GM18867 (cell line): ENCODE results near the gene DNAAF3.
"Not testable (repeated sequence)": the region's sequence is repeated elsewhere in the genome, so short reads cannot be mapped to it uniquely, and the experiment has no call there.

Experiments used
- ATAC-seq: cut with Tn5 transposase; IDR thresholded peaks from one replicate; pipeline ENCODE4 v1.9.1; 2021; ENCODE audit warnings: mild to moderate bottlenecking, moderate library complexity; ENCODE audit not compliant: unreplicated experiment

DNAAF3 gene

DNA sequence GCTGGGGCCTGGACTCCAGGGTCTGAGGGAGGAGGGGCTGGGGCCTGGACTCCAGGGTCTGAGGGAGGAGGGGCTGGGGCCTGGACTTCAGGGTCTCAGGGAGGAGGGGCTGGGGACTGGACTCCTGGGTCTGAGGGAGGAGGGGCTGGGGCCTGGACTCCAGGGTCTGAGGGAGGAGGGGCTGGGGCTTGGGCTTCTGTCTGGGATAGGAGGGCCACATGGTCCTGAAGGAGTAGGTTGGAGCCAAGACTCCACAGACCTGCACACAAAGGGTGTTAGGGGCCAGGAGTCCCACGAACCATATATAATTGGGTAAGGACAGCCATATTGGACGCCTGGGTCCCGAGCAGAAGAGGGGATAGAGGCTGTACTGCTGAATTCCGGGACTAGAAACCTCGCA, 10.6 kb downstream of the DNAAF3 start:
- ATAC-seq, result not testable (repeated sequence)

- ATAC-seq, result no peak
Measured at GRCh38 chr19:55153652-55154264, 12.7 kb downstream of the DNAAF3 start.

DNA sequence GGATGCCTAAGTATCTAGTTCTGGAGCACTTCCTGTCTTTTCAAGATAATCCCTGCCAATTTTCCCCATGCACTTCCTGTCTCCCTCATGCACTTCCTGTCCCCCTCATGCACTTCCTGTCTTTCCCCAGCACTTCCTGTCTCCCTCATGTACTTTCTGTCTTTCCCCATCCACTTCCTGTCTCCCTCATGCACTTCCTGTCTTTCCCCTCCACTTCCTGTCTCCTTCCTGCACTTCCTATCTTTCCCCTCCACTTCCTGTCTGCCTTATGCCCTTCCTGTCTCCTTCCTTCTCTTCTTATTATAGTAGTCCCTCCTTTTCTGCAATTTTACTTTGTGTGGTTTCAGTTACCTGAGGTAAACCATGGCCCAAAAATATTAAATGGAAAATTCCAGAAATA, 14.4 kb downstream of the DNAAF3 start:
- no peak for ATAC-seq

- no peak for ATAC-seq
Measured at GRCh38 chr19:55149078-55150003, 17.1 kb downstream of the DNAAF3 start, which contains the start of gene TNNT1. TSS of gene TNNT1 (minus strand) at chr19:55149206. CDS start at chr19:55147157, 2,049 bp downstream.

DNA sequence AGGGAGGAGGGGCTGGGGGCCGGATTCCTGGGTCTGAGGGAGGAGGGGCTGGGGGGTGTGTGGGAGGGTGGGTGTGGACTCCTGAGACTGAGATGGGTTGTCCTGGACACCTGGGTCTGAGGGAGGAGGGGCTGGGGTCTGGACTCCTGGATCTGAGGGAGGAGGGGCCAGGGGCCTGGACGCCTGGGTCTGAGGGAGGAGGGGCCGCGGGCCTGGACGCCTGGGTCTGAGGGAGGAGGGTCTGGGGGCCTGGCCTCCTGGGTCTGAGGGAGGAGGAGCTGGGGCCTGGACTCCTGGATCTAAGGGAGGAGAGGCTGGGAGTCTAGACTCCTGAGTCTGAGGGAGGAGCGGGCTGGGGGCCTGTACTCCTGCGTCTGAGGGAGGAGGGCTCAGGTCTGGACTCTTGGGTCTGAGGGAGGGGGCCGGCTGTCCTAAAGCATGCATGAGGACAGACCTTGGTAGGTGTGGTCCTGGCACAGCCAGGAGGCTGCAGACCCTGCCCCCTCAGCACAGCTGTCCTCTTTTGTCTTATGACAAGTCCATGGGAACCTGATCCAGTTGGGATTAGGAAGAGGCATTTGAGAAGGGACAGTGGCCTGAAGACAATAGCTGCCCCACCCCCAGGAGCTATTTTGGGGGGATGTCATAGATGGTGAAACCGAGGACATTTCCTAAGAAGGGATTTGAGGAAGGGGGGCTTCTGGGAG, 18.7 kb downstream of the DNAAF3 start:
- no peak for ATAC-seq

GRCh38 chr19:55146705-55147273, 19.6 kb downstream of the DNAAF3 start:
- no peak for ATAC-seq

DNA sequence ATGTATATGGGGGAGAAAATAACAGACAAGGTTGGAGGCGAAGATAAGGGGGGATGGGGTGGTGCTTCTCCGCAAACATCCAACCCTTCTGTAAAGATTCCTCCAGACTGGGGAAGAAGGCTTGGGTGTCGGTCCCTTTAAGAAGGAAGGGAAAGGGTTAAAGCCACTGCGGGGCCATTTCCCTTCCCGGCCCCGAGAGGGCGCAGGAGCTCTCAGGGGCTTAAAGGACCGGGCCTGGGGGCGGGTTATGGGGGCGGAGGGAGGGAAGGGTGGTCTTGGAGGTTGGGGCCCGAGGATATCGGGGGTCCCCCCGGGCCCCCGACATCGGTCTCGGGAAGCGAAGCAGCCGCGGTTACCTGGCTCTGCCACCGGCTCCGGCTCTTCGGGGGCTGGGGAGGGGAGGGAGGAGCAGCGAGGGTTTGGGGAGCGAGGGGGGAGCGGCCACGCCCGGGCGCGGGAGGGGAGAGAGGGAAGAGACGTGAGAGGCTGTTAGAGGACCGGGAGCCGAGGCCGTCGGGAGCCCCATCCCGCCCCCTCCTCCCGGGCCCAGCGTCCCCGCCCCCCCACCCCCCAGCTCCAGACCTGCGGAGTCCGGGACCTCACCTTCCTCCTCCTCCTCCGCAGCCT, 20.2 kb downstream of the DNAAF3 start:
- no peak for ATAC-seq

DNA sequence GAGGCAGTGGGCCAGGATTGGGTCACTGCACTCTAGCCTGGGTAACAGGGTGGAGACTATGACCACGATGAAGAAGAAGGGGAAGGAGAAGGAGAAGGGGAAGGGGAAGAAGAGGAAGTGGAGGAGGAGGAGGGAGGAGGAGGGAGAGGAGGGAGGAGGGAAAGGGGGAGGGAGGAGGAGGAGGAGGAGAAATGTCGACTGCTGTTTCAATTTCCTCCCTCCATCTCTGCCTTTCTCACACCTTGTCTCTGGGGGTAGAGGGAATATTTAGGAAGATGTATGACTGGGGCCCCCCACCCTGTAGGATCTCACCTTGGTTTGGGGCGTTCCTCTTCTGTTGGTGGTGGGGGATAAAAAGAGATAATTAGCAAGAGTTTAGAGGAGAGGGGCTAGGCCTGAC, 21.2 kb downstream of the DNAAF3 start:
- ATAC-seq, result no peak

- ATAC-seq, result no peak
Measured at GRCh38 chr19:55141696-55142095, 24.7 kb downstream of the DNAAF3 start.

- ATAC-seq, result no peak
Measured at GRCh38 chr19:55137915-55138314, 28.5 kb downstream of the DNAAF3 start.

GRCh38 chr19:55136399-55137102, 29.9 kb downstream of the DNAAF3 start:
- no peak for ATAC-seq

- no peak for ATAC-seq
Measured at GRCh38 chr19:55134736-55135135, 31.7 kb downstream of the DNAAF3 start.

- ATAC-seq, result no peak
Measured at GRCh38 chr19:55133639-55134444, 32.6 kb downstream of the DNAAF3 start.

- ATAC-seq, result no peak
Measured at GRCh38 chr19:55132453-55133129, 33.8 kb downstream of the DNAAF3 start.

DNA sequence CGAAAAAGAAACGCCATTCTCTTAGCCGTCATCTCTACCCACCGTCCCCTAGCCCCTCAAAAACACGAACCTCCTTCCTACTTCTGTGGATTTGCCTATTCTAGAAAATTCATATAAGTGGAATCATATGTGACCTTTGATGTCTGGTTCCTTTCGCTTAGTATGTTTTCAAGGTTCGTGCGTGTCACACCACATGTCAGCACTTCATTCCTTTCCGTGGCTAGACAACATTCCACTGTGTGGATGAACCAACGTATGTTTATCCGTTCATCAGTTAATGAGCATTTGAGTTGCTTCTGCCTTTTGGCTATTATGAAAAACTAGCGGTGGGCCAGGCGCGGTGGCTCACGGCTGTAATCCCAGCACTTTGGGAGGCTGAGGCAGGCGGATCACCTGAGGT, 35.0 kb downstream of the DNAAF3 start:
- ATAC-seq, result no peak

DNA sequence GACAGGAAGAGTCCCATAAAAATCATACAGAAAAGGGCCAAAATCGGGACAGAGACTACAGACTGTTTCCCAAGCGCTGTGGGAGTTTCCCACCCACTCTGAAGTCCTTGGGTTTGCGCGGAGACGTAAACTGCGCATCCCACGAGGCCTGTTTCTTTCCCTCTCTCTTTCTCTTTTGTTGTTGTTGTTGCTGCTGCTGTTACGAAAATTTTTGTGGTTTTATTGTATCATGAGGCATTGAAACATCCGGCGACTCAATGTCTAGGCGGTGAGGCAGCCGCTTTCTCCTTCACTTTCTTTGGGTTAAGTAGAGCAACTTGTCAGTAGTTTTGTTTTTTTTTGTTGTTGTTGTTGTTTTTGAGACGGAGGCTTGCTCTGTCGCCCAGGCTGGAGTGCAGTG, 47.4 kb downstream of the DNAAF3 start:
- ATAC-seq, result no peak

GRCh38 chr19:55118401-55118991, 47.9 kb downstream of the DNAAF3 start:
- ATAC-seq, result no peak

DNA sequence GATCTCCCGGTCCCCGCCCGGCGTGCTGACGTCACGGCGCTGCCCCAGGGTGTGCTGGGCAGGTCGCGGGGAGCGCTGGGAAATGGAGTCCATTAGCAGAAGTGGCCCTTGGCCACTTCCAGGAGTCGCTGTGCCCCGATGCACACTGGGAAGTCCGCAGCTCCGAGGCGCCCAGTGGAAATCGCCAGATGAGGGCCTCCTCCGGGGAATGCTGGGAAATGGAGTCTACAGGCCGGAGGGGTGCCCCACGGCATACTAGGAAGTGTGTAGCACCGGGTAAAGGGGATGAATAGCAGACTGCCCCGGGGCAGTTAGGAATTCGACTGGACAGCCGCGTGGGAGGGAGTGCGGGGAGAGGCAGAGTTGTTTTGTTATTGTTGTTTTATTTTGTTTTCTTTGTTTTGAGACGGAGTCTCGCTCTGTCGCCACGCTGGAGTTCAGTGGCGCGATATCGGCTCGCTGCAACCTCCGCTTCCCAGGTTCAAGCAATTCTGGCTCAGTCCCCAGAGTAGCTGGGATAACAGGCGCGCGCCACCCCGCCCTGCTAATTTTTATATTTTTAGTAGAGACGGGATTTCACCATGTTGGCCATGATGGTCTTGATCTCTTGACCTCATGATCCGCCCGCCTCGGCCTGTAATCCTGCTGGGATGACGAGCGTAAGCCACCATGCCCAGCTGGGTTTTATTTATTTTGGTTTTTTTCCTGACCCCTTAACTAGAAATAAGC, 48.6 kb downstream of the DNAAF3 start:
- ATAC-seq, result peak; percentile 90
